Measurements from ENCODE around the gene B3GALNT2.

Gene B3GALNT2

GRCh38 chr1:235504494-235505222 is 406 bp upstream of the B3GALNT2 start (continued):
- TF ChIP-seq ATF2 (tag by site-specific recombination; IDR thresholded peaks at IDR 0.05; ENCODE audit: low read depth) (peak; percentile 72), FEZF1 (tag by site-specific recombination; IDR thresholded peaks at IDR 0.05) (no peak; the same call in 1 of the 2 replicates), ZNF146 (tag by site-specific recombination; IDR thresholded peaks at IDR 0.05) (peak; percentile 22; the same call in 1 of the 2 replicates), BCL11B (tag by site-specific recombination; IDR thresholded peaks at IDR 0.05; ENCODE audit: low read depth) (peak; percentile 52; the same call in 1 of the 2 replicates), ZNF560 (tag by site-specific recombination; IDR thresholded peaks at IDR 0.05; ENCODE audit: borderline replicate concordance) (no peak), ZNF792 (tag by site-specific recombination; IDR thresholded peaks at IDR 0.05) (peak; percentile 95), ZNF366 (tag by site-specific recombination; conservative IDR thresholded peaks at IDR 0.05) (peak; percentile 89), ZNF701 (tag by site-specific recombination; IDR thresholded peaks at IDR 0.05) (no peak), ZNF561 (tag by site-specific recombination; IDR thresholded peaks at IDR 0.05; ENCODE audit: borderline replicate concordance) (peak; percentile 81; the same call in 1 of the 2 replicates), BCL6B (tag by site-specific recombination; IDR thresholded peaks at IDR 0.05) (peak; percentile 6; the same call in 1 of the 2 replicates), ZNF394 (tag by site-specific recombination; IDR thresholded peaks at IDR 0.05; ENCODE audit: borderline replicate concordance) (peak; percentile 99), ZFHX2 (tag by site-specific recombination; conservative IDR thresholded peaks at IDR 0.05) (peak; percentile 100), ZNF335 (tag by site-specific recombination; conservative IDR thresholded peaks at IDR 0.05) (peak; percentile 100), ZNF692 (tag by site-specific recombination; IDR thresholded peaks at IDR 0.05) (peak; percentile 87), ZNF521 (tag by site-specific recombination; IDR thresholded peaks at IDR 0.05) (no peak), KLF9 (tag by site-specific recombination; IDR thresholded peaks at IDR 0.05; ENCODE audit: low read depth) (peak; percentile 94; the same call in 1 of the 2 replicates), ZNF843 (tag by site-specific recombination; IDR thresholded peaks at IDR 0.05) (peak; percentile 74), ZSCAN23 (tag by site-specific recombination; IDR thresholded peaks at IDR 0.05) (peak; percentile 89), GLIS2 (tag by site-specific recombination; IDR thresholded peaks at IDR 0.05) (peak; percentile 100), ZNF423 (tag by site-specific recombination; IDR thresholded peaks at IDR 0.05) (0 out of 2 replicates have a peak, but pooled peaks have one; percentile 22), MZF1 (tag by site-specific recombination; IDR thresholded peaks at IDR 0.05; ENCODE audit: borderline replicate concordance) (peak; percentile 87), ZNF488 (tag by site-specific recombination; IDR thresholded peaks at IDR 0.05) (no peak), KLF8 (tag by site-specific recombination; IDR thresholded peaks at IDR 0.05) (peak; percentile 94), PRDM1 (tag by site-specific recombination; IDR thresholded peaks at IDR 0.05) (no peak; the same call in 1 of the 2 replicates), ZNF621 (tag by site-specific recombination; IDR thresholded peaks at IDR 0.05) (no peak), ZNF324 (tag by site-specific recombination; IDR thresholded peaks at IDR 0.05) (peak; percentile 94), ZNF776 (tag by site-specific recombination; IDR thresholded peaks at IDR 0.05; ENCODE audit: borderline replicate concordance) (no peak), PBX3 (CRISPR knock-in tag; IDR thresholded peaks at IDR 0.05) (no peak; the same call in none of the 2 replicates), OVOL3 (tag by site-specific recombination; IDR thresholded peaks at IDR 0.05) (peak; percentile 67; the same call in 1 of the 2 replicates), ZNF626 (tag by site-specific recombination; IDR thresholded peaks at IDR 0.05) (no peak), ZNF510 (tag by site-specific recombination; IDR thresholded peaks at IDR 0.05; ENCODE audit: insufficient replicate concordance) (no peak), ZNF350 (tag by site-specific recombination; IDR thresholded peaks at IDR 0.05) (no peak), ZNF311 (tag by site-specific recombination; IDR thresholded peaks at IDR 0.05; ENCODE audit: borderline replicate concordance) (no peak), ZBTB48 (tag by site-specific recombination; IDR thresholded peaks at IDR 0.05) (peak; percentile 88; the same call in 1 of the 2 replicates)
